NK-92 treated with Interleukin-12 subunit alpha and Interleukin-12 subunit beta, amount 100 ng/mL, for 24 hours (cell line): ENCODE data around the gene YAF2.

Experiments
- DNase-seq: peaks from one replicate; lab custom pipeline; 2025; lab: John Stamatoyannopoulos, UW

YAF2 gene

DNA sequence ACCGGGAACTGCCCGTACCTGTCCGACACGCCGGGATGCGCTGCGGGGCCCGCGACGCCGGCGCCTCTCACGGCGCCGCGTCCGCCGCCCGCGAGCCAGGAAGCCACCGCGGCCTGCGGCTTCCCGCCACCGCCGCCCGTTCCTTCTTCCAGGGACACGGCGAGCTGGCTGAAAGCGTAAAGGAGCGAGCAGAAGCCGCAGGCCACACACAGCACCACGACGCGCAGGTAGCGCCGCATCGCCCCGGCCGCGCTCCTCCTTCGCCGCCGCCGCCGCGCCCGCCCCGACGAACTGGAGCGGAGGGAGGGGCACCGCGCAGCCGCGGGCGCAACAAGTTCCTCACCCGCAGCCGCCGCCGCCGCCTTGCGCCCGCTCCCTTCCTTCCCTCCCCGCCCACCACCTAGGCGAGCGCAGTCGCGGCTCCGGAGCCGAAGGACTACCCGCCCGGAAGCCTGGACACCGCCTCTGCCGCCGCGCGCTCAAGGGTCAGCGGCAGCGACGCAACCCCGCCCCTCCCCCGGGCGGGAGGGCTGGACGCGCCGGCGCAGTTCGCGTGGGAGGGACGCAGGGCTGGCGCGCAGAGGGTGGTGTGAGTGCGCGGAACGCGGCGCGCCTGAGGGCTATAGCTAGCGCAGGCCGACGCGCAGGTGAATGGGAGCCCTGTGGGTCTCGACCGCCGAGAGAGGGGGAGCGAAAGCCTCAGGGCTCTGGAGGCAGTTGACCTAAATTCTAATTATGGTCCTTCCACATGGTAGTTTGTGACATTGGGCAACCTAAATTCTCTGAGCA lies 93.4 kb downstream of the YAF2 start, which contains the start of gene GXYLT1:
TSS of gene GXYLT1 (minus strand) at position 467 of the 789 bp plus-strand sequence. CDS start at position 239, 228 bp downstream.
- DNase-seq = peak; percentile 80

DNA sequence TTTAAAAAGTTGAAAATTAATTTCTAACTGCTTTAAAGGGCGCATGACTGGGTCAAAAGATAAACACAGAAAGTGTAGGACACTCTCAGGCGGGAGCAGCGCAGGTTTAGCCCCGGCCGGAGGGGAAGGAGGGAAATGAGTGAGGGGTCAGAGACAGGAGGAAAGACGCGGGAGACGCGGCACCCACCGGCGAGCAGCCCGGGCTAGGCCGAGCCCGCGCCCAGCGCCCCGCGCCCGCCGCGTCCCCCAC lies 94.0 kb downstream of the YAF2 start:
- no peak for DNase-seq

DNA sequence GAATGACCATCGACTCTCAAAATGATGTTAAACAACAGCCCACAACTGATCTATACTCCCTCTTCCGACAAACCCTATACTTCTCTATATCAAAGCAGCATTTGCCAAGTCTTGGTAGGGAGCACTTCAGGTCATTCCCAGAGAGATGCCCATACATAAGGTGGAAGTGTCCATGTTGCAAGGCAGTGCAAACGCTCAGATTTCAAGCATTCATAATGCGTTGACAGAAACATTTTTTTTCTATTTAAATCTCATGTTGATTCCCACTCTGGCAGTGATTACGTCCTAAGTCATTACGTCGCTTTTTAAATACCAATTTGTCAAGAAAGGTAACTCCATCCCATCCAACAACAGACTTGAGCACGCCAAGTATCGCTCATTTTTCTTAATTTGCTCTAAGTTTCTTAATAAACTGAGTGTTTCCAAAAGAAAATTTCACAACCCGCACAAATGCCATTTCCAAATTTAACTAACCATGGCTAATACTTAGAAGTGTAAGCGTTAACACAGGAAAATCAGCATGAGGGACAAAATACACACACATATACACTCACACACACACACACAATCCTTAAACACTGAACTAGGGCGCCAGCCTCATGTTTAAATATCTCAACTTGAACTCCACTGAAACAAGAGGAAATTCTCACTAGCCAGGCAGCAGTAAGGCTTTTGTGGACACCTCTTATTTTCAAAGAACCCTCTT lies 94.4 kb downstream of the YAF2 start:
- no peak for DNase-seq

- no peak for DNase-seq
Measured at GRCh38 chr12:42141981-42142606, 96.0 kb downstream of the YAF2 start.

DNA sequence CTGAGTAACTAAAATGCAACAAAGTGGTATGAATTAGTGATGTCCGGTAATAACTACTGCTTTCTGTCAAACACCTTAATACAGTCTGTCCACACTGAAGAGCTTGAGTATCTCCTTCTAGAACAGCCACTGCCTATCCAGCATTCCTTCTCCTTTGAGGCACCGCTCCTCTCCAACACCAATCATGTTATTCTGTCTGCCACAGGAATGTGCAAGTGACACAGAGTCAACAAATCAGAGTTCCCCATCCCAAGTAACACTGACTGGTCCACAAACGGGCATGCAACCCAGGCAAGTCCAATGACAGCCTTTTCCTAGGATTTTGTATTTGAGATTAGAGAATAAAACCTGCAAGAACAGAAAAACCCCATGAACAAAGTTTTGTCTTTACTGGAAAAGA lies 97.1 kb downstream of the YAF2 start:
- no peak for DNase-seq

DNA sequence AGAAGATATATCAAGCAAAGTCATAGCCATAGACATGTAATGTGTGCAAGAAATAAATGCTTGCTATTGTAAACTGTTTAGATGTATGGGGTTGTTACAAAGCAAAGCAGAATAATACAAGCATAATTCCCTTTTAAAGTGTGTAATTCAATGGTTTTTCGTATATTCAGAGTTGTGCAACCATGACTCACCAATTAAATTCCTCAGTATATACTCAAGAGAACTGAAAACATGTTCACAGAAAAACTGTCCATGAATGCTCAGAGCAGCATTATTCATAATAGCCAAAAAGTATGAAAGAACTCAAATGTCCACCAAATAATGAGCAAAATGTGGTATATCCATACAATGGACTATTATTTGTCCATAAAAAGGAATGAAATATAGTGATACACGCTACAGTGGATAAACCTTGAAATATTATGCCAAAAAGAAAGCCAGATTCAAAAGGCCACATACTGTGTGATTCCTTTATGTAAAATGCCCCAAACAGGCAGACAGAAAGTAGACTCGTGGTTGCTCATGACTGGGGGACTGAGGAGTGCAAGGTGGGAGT lies 102.7 kb downstream of the YAF2 start:
- no peak for DNase-seq

DNA sequence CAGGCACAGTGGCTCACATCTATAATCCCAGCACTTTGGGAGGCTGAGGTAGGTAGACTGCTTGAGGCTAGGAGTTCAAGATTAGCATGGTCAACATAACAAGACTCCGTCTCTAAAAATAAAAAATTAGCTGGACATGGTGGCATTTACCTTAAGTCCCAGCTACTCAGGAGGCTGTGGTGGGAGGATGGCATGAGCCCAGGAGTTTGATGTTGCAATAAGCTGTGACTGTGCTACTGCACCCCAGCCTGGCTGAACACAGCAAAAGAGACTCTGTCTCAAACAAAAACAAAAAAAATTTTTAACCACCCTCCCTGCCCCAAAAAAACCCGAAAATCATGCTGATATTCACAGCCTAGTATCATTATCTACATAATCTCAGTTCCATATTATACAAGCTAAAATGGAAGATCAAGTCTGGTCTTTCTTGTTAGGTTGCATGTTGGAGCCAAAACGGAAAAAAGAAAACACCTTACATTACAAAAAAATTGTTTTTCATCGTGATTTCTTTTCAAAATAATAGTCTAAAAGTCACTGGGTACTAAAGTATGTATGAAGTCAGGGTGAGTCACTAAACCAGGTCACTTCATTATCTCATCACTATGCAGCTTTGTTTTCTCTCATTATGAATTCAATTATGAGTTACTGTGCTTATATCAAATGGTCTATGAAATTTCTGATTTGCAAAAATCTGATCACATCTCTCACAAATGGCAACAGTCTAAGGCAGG lies 107.2 kb downstream of the YAF2 start:
- DNase-seq = no peak

GRCh38 chr12:42129595-42130204 lies 108.3 kb downstream of the YAF2 start:
- DNase-seq = no peak

DNA sequence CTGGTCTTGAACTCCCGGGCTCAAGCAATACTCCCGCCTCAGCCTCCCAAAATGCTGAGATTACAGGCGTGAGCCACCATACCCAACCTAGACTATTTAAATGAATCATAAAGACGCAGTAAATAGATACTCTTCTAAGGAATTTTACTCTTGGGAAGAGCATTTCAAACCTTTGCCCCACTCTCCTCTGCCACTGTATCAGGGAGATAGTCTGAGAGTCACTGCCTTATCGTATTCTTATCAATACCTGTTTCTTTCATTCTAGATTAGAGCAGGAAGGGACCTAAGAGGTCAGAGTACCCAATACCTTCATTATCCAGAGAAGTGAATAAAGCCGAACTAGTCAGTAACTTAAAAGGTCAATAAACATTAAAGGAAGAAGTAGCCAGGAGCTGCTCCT lies 109.2 kb downstream of the YAF2 start:
- DNase-seq = no peak

DNA sequence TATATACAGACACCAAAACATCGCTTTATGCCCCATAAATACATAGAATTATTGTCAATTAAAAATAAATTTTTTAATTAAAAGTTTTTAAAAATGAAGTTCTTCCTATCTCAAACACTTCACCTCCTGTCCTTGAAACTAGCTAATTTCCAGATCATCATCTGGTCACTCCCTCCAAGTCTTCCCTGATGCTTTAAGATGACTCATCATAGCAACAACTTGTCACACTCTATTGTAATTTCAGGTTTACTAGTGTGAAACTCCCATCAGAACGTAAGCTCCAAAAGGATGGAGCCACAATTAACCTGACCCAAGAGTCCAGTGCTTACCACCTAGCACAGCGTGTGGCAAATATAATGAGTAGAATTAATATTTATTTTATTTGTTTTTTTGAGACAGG lies 109.7 kb downstream of the YAF2 start:
- no peak for DNase-seq

- no peak for DNase-seq
Measured at GRCh38 chr12:42126963-42127362, 111.1 kb downstream of the YAF2 start.

- DNase-seq = no peak
Measured at GRCh38 chr12:42125388-42125767, 112.7 kb downstream of the YAF2 start.

GRCh38 chr12:42124764-42125387 lies 113.2 kb downstream of the YAF2 start:
- no peak for DNase-seq

DNA sequence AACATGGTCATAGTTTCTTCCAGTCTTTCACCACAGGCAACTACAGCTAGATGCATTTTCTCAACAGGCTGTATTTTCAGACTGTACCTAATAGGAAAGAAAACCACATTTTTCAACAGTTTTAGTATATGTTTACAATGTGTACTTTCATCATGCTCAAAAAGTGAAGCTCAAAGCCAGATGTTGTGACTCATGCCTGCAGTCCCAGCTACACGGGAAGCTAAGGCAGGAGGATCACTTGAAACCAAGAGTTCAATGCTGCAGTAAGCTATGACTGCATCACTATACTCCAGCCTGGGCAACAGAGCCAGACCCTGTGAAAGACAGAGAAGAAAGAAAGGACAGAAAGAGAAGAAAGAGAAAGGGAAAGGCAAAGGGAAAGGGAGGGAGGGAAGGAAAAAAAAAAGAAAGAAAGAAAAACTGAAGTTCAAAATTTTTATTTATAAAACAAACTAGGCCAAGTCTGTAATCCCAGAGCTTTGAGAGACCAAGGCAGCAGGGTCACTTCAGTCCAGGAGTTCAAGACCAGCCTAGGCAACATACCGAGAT lies 118.9 kb downstream of the YAF2 start:
- DNase-seq = no peak

DNA sequence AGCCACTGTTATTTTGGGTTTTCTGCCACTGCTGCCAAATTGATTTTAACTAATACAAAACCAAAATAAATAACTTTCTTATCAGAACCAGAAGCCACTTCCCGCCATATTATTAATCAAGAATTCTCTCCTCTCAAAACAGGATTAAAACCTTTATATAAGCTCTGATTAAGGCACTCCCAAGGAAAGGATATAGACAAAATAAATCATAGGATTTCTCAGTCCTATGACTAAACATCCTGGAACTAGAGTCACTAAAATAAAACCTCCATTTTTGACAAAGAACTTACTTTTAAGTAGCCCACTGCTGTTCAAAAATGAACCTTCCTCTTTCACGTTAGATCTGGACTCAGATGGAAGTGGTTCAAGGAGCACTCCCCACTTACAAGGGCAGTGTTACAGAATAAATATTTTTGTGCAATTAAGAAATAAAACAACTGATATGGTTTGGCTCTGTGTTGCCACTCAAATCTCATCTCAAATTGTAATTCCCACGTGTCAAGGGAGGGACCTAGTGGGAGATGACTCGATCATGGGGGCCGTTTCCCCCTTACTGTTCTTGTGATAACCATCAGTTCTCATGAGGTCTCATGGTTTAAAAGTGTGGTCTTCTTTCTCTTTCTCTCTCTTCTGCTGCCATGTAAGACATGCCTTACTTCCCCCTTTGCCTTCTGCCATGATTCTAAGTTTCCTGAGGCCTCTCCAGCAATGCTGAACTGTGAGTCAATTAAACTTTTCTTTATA lies 119.7 kb downstream of the YAF2 start:
- DNase-seq = no peak

DNA sequence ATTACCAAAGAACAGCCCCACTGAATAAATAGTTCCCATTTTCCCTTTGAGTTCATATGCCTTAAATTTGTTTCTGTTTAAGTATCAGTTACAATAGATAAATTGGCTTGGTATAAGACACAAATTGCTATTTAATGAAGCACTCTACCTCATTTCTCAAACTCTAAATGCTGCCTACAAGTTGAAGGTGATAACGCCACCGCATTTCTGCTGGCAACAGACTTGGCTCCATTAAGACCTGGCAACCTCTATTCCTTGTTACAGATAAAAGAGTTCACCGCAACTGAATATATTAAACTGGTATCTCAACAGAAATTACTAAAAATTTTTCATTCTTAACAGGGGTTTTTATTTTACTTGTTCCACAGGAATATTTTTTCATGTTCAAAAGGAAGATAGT lies 129.0 kb downstream of the YAF2 start:
- DNase-seq = no peak
